SK-N-SH (cell line): ENCODE data around the gene MCRIP2. TPM values are rescaled to one million over a fixed set of nuclear protein-coding genes. Genes with fewer than 3 reads are reported as not detected.

Source experiments
- CTCF ChIA-PET: fragments of 300-600, 350-600 bp; formaldehyde crosslinking; extraction: SDS; loops from one replicate; lab custom pipeline; 2021; lab: Yijun Ruan, JAX
- POLR2A ChIA-PET: fragments of 350-600 bp; sonication (Branson Sonifier 250); formaldehyde crosslinking; extraction: SDS; loops from one replicate; lab custom pipeline; 2020; ENCODE audit warnings: antibody characterized with exemption, inconsistent platforms; lab: Yijun Ruan, JAX
- DNase-seq: peaks from one replicate; pipeline ENCODE4 v3.0.0; 2012
- H2AFZ ChIP-seq: fragments of 200-600 bp; sonication (generic); 2 replicates; pipeline ENCODE4 v1.8.1; 2016; ENCODE audit warnings: antibody characterized with exemption, mild to moderate bottlenecking, low read depth
- H3F3A ChIP-seq: fragments of 200-600 bp; sonication (generic); replicated peaks from 2 replicates; pipeline ENCODE3; 2016; ENCODE audit warnings: antibody characterized with exemption, mild to moderate bottlenecking; ENCODE audit not compliant: insufficient read depth
- H3K27ac ChIP-seq, 2 experiments: fragments of 200-500 bp in 1 of 2; fragments of 200-600 bp in 1 of 2; sonication (Bioruptor generic) in 1 of 2; sonication (generic), shearing (Covaris generic) in 1 of 2; 2 replicates each; pipeline versions ENCODE4 v1.5.1 to v1.6.1; 2014 to 2016; ENCODE audit warnings: low read depth in 2 of 2, inconsistent platforms in 1 of 2, low read length in 1 of 2, mild to moderate bottlenecking in 1 of 2, mixed read lengths in 1 of 2
- H3K27me3 ChIP-seq: fragments of 200-600 bp; sonication (generic), shearing (Covaris generic); 2 replicates; pipeline ENCODE4 v1.6.1; 2016; ENCODE audit warnings: mixed run types; ENCODE audit not compliant: insufficient read depth
- H3K36me3 ChIP-seq, 2 experiments: fragments of 200-500 bp in 1 of 2; fragments of 200-600 bp in 1 of 2; sonication (Bioruptor generic) in 1 of 2; sonication (generic) in 1 of 2; replicated peaks in 1 of 2; 2 replicates each; pipeline versions ENCODE3 to v1.5.1; 2014 to 2016; ENCODE audit warnings: low read length in 1 of 2, mild to moderate bottlenecking in 1 of 2; ENCODE audit not compliant: insufficient read depth in 2 of 2, control insufficient read depth in 1 of 2
- H3K4me1 ChIP-seq, 2 experiments: fragments of 200-500 bp in 1 of 2; fragments of 200-600 bp in 1 of 2; sonication (Bioruptor generic) in 1 of 2; sonication (generic), shearing (Covaris generic) in 1 of 2; 2 replicates each; pipeline versions ENCODE4 v1.5.1 to v1.6.1; 2014 to 2016; ENCODE audit warnings: low read depth in 1 of 2, low read length in 1 of 2, mixed run types in 1 of 2; ENCODE audit not compliant: insufficient read depth in 2 of 2, control insufficient read depth in 1 of 2
- H3K4me2 ChIP-seq: fragments of 200-600 bp; sonication (generic), shearing (Covaris generic); 2 replicates; pipeline ENCODE4 v1.6.1; 2017; ENCODE audit warnings: mixed run types
- H3K4me3 ChIP-seq, 2 experiments: fragments of 200-500 bp in 1 of 2; fragments of 200-600 bp in 1 of 2; sonication (Bioruptor generic) in 1 of 2; sonication (generic), shearing (Covaris generic) in 1 of 2; 2 replicates each; pipeline versions ENCODE4 v1.5.1 to v1.8.1; 2014 to 2016; ENCODE audit warnings: low read depth in 2 of 2, inconsistent platforms in 1 of 2, low read length in 1 of 2, mild to moderate bottlenecking in 1 of 2, mixed read lengths in 1 of 2, moderate library complexity in 1 of 2
- H3K79me2 ChIP-seq: fragments of 200-600 bp; sonication (generic); 2 replicates; pipeline ENCODE4 v1.8.1; 2017; ENCODE audit warnings: mild to moderate bottlenecking; ENCODE audit not compliant: insufficient read depth
- H3K9ac ChIP-seq: fragments of 200-600 bp; sonication (generic); 2 replicates; pipeline ENCODE4 v1.6.1; 2017; ENCODE audit warnings: mixed run types
- H3K9me2 ChIP-seq: fragments of 200-600 bp; sonication (generic); 2 replicates; pipeline ENCODE4 v1.6.1; 2017; ENCODE audit warnings: mixed run types
- H3K9me3 ChIP-seq: fragments of 200-600 bp; sonication (generic); 2 replicates; pipeline ENCODE4 v1.6.1; 2017; ENCODE audit warnings: mixed run types, mild to moderate bottlenecking, moderate library complexity
- H4K20me1 ChIP-seq: fragments of 200-600 bp; sonication (generic); 2 replicates; pipeline ENCODE4 v1.6.1; 2017; ENCODE audit warnings: mild to moderate bottlenecking, mixed run types; ENCODE audit not compliant: insufficient read depth
- CHD2 ChIP-seq: fragments of 150-350 bp; IDR thresholded peaks from 2 replicates; pipeline ENCODE4 v1.6.1; 2018; ENCODE audit warnings: low read length; ENCODE audit not compliant: partially characterized antibody
- CTCF ChIP-seq: fragments of 200-600 bp; sonication (generic); IDR thresholded peaks from 2 replicates; pipeline ENCODE4 v1.6.1; 2017; ENCODE audit warnings: antibody characterized with exemption, mild to moderate bottlenecking, moderate library complexity
- ELF1 ChIP-seq: IDR thresholded peaks from 2 replicates; pipeline ENCODE4 v1.4.0; 2012
- FOSL2 ChIP-seq: IDR thresholded peaks from 2 replicates; pipeline ENCODE4 v1.4.0; 2012; ENCODE audit warnings: low read depth, mild to moderate bottlenecking, moderate library complexity, borderline replicate concordance
- FOXM1 ChIP-seq: IDR thresholded peaks from 2 replicates; pipeline ENCODE4 v1.4.0; 2012; ENCODE audit warnings: low read depth, mild to moderate bottlenecking
- GABPA ChIP-seq: IDR thresholded peaks from 2 replicates; pipeline ENCODE4 v1.4.0; 2012; ENCODE audit warnings: low read depth, mild to moderate bottlenecking
- GATA2 ChIP-seq: sonication (generic); formaldehyde crosslinking; IDR thresholded peaks from 2 replicates; pipeline ENCODE4 v1.5.0; 2020; ENCODE audit warnings: mild to moderate bottlenecking, missing genetic modification reagents
- PBX3 ChIP-seq: IDR thresholded peaks from 2 replicates; pipeline ENCODE4; 2012
- POLR2AphosphoS5 ChIP-seq: IDR thresholded peaks from 2 replicates; pipeline ENCODE4 v1.6.1; 2012; ENCODE audit warnings: low read depth, low read length
- RCOR1 ChIP-seq: fragments of 150-350 bp; IDR thresholded peaks from 2 replicates; pipeline ENCODE4 v1.6.1; 2017; ENCODE audit warnings: antibody characterized with exemption, low read length
- REST ChIP-seq: IDR thresholded peaks from 2 replicates; pipeline ENCODE4 v1.6.1; 2012; ENCODE audit warnings: mild to moderate bottlenecking, low read depth, low read length, moderate library complexity
- SIN3A ChIP-seq: IDR thresholded peaks from 2 replicates; pipeline ENCODE4 v1.6.1; 2012; ENCODE audit warnings: low read depth, mild to moderate bottlenecking, low read length, moderate library complexity, borderline replicate concordance
- SMC3 ChIP-seq: IDR thresholded peaks from 2 replicates; pipeline ENCODE4 v1.6.1; 2012; ENCODE audit warnings: low read depth, low read length, improper control_type of control experiment
- TAF1 ChIP-seq: IDR thresholded peaks from 2 replicates; pipeline ENCODE4 v1.6.1; 2012; ENCODE audit warnings: low read depth, mild to moderate bottlenecking, low read length, moderate library complexity, borderline replicate concordance
- TCF12 ChIP-seq: IDR thresholded peaks from 2 replicates; pipeline ENCODE4 v1.4.0; 2012
- TEAD4 ChIP-seq: IDR thresholded peaks from 2 replicates; pipeline ENCODE4 v1.4.0; 2012; ENCODE audit warnings: mild to moderate bottlenecking, borderline replicate concordance; ENCODE audit not compliant: insufficient read depth
- USF2 ChIP-seq: fragments of 150-350 bp; IDR thresholded peaks from 2 replicates; pipeline ENCODE4 v1.6.1; 2017; ENCODE audit warnings: antibody characterized with exemption, low read length, low read depth, borderline replicate concordance
- WGBS: methylation state at CpG from one replicate; pipeline ENCODE4 v1.1.6; 2017; ENCODE audit warnings: low lambda C conversion rate; 5-methylcytosine and 5-hydroxymethylcytosine counted together
- polyA plus RNA-seq, 3 experiments: library from polyadenylated mRNA; depleted of rRNA; stranded (reverse); fragments of >200 nt; gene quantifications; 2 replicates each; pipeline ENCODE4 v1.2.3, GENCODE V29; 2012

The MCRIP2 gene
- polyA plus RNA-seq, 1 of the 3 experiments (the other 2 are of a cell fraction) = 36.9 TPM

GRCh38 chr16:646679-647172 lies 5.1 kb downstream of the MCRIP2 start:
- Histone ChIP-seq H3K79me2 (peaks cover 30% of the 10 kb centered on the region; the same call in 1 of the 2 replicates), H3K4me2 (no peak overlapping the region), H3K4me3 (no peak overlapping the region), H3K36me3 (no peaks in the 10 kb centered on the region), H3K27me3 (no peaks in the 10 kb centered on the region), H3K4me1 (peaks cover 10 to 38% of the 10 kb centered on the region in 2 experiments; a peak in 2 of 4 replicates), H3K9me3 (no peaks in the 10 kb centered on the region), H4K20me1 (no peaks in the 10 kb centered on the region), H3F3A (peaks cover 5% of the 10 kb centered on the region), H3K9ac (no peak overlapping the region), H3K9me2 (no peaks in the 10 kb centered on the region), H2AFZ (no peak overlapping the region), H3K27ac (no peak overlapping the region; a peak in 1 of 4 replicates)
- TF ChIP-seq ELF1 = no peak
- no peak for TF ChIP-seq GABPA
- no peak for TF ChIP-seq TCF12
- TF ChIP-seq PBX3 = no peak
- TF ChIP-seq RCOR1 = no peak
- TF ChIP-seq POLR2AphosphoS5 = no peak
- no peak for TF ChIP-seq SMC3
- no peak for TF ChIP-seq FOSL2
- TF ChIP-seq SIN3A = no peak
- TF ChIP-seq FOXM1 = no peak
- no peak for TF ChIP-seq TEAD4
- no peak for TF ChIP-seq GATA2
- TF ChIP-seq REST = no peak
- TF ChIP-seq CTCF = no peak
- TF ChIP-seq USF2 = no peak
- TF ChIP-seq CHD2 = no peak
- no peak for TF ChIP-seq TAF1
- WGBS = 92% methylated on average over 10 of the region's 22 CpGs
- no peak for DNase-seq
- POLR2A ChIA-PET = no interaction called here
- CTCF ChIA-PET = interaction anchor here (1.3 to 7.8 kb wide), 6 partner anchors 8 to 29 kb away, joined by 3 to 92 read pairs (median 12); partner anchors contain the start of genes RHBDL1 and RHOT2
